Keratinocyte (primary cell): ENCODE data around the gene RAB11FIP4.

Experiments
- EZH2 ChIP-seq: IDR thresholded peaks from one replicate; pipeline ENCODE4 v1.6.1; 2012; ENCODE audit warnings: inconsistent platforms, mild to moderate bottlenecking, low read length, moderate library complexity
- TF ChIP-seq, protein P1 (sequence below), 3 experiments: IDR thresholded peaks in 1 of 3; conservative IDR thresholded peaks in 1 of 3; optimal IDR thresholded peaks in 1 of 3; 2 replicates in 2 of 3; 3 replicates in 1 of 3; pipeline versions ENCODE3 to v1.5.1; 2011; ENCODE audit warnings: low read length in 3 of 3, mild to moderate bottlenecking in 3 of 3, moderate library complexity in 2 of 3, control low read depth in 1 of 3, inconsistent platforms in 1 of 3; ENCODE audit not compliant: insufficient read depth in 2 of 3; ENCODE audit errors: extremely low read depth in 1 of 3

DNA sequence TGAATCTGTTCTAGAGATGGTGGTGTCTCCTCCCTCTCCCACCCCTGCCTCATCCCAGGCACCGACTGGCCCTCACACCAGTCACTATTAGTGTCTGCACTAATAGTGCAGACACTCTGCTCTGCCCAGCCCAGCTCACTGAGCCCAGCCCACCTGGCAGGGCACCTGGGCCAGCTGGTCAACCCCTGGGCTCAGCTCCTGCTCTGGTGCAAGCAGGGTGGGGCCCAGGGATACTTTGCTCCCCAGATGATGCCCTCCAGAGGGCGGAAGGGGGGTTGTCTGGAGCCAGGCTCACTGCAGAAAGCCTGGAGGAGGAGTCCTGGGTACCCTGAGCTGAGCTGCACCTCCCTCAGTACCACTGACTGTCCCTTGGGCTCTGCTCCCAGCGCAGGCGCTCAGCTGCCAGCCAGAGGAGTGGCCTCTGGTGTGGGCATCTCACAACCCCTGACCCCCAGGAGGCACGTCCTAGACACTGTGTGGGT lies 14.5 kb downstream of the RAB11FIP4 start:
- TF ChIP-seq, protein P1, sequence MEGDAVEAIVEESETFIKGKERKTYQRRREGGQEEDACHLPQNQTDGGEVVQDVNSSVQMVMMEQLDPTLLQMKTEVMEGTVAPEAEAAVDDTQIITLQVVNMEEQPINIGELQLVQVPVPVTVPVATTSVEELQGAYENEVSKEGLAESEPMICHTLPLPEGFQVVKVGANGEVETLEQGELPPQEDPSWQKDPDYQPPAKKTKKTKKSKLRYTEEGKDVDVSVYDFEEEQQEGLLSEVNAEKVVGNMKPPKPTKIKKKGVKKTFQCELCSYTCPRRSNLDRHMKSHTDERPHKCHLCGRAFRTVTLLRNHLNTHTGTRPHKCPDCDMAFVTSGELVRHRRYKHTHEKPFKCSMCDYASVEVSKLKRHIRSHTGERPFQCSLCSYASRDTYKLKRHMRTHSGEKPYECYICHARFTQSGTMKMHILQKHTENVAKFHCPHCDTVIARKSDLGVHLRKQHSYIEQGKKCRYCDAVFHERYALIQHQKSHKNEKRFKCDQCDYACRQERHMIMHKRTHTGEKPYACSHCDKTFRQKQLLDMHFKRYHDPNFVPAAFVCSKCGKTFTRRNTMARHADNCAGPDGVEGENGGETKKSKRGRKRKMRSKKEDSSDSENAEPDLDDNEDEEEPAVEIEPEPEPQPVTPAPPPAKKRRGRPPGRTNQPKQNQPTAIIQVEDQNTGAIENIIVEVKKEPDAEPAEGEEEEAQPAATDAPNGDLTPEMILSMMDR (optimal IDR thresholded peaks at IDR 0.05 in 1 of 3, IDR thresholded peaks at IDR 0.05 in 1 of 3, conservative IDR thresholded peaks at IDR 0.05 in 1 of 3; ENCODE audit: extremely low read depth in 1 of 3, insufficient read depth in 2 of 3, low read length in 3 of 3), result no peak
- TF ChIP-seq EZH2, result no peak
